GM11168 (cell line): ENCODE results near the gene PLEKHG7.

Experiments used
- in situ Hi-C: fragments of 300-500 bp; cut with MboI; formaldehyde crosslinking; loops from one replicate; pipeline ENCODE4 v1.12.0; 2022; ENCODE audit warnings: low sequenced_read_pairs; ENCODE audit not compliant: unreplicated experiment

The PLEKHG7 gene

DNA sequence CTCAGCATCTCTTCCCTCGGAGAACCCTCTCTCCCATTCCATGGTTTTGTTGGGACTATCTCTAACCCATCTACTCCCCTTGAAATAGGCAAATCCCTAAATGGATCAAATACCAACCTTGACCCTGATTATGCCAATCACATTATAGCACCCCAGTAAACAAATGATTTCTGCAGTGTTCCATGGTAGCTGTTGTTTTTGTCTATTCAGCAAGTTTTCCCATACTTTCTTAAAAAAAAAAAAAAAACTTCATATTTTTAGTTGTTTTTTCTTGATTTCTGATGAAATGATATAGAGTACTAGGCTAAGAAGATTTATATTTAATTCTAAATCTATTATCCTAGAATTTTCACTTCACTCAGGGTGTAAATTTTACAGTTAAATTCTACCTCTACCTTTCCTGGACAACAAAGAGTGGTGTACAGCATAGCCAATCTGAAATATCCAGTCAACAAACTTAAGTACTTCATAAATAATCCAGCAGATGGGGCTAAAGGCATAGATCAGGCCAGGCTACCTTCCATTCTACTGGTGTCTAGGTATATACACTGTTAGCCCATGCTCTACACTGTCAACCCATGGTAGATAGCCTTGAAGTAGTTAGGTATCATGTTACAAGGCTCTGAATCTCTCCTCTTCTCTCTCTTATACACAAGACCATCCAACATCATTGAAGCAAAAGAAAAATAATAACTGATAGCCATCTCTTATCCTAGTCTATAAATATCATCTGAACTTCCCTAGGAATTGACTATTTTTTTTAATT lies 82.2 kb downstream of the PLEKHG7 start:
- in situ Hi-C loops = loop anchor here (10.0 to 25.0 kb wide), 2 partner anchors 202 to 630 kb away; no protein-coding TSS in a partner anchor

- in situ Hi-C loops = loop anchor here (10.0 to 25.0 kb wide), 2 partner anchors 202 to 629 kb away; no protein-coding TSS in a partner anchor
Observed at GRCh38 chr12:92785563-92785950, 82.8 kb downstream of the PLEKHG7 start.

GRCh38 chr12:92786045-92786444 lies 83.3 kb downstream of the PLEKHG7 start:
- in situ Hi-C loops = loop anchor here (10.0 to 25.0 kb wide), 2 partner anchors 201 to 629 kb away; no protein-coding TSS in a partner anchor

- in situ Hi-C loops = loop anchor here (25.0 kb wide), 1 partner anchor 193 kb away; no protein-coding TSS in a partner anchor
Observed at GRCh38 chr12:92794356-92794755, 91.6 kb downstream of the PLEKHG7 start.

DNA sequence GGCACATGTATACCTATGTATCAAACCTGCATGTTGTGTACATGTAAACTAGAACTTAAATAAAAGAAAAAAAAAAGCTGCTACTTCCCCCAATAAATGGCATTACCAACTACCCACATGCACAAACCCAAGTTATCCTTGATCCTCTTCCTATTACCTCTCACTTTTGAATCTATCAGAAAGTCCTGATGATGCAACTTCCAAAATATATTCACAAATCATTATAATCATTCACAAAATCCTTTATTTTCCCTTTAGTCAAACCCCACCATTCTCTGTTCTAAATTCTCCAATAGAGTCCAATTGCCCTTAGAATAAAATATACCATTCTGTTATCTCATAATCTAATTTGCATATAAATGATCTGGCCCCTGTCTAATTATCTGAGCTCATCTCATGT lies 92.0 kb downstream of the PLEKHG7 start:
- in situ Hi-C loops = loop anchor here (25.0 kb wide), 1 partner anchor 192 kb away; no protein-coding TSS in a partner anchor

DNA sequence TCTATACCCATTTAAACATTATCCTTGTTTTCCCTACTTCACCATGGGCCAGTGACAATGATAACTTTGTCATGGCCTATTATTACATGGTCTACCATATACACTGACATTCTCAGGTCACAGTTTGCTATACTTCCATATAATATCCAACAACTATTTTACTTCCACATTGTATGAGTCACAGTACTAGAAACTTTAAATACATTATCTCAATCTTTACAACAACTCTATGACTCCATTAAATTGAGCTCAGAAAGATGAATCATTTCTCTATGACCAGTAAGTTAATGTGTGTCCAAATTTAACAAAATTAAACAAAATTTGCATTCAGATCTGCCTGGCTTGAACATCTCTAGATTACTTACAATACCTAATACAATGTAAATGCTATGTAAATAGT lies 93.9 kb downstream of the PLEKHG7 start:
- in situ Hi-C loops = loop anchor here (25.0 kb wide), 1 partner anchor 191 kb away; no protein-coding TSS in a partner anchor

DNA sequence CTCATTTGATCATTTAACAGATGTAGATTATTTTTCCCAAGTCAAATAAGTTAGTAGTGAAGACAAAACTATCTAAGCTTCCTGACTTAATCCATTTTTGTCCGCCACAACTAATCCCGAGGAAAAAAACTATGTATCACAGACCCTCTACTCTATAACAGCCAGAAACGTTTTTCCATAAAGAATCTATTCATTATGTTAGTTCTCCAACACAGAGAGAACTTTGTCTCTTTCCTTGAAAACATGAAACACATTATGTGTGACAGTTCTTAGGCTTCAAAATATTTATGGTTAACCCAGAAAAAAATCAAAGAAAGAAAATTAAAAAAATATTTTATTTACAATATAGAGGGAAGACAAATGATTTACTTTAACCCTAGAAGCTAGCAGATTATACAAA lies 100.1 kb downstream of the PLEKHG7 start:
- in situ Hi-C loops = no loop called here

GRCh38 chr12:92803903-92804302 lies 101.1 kb downstream of the PLEKHG7 start:
- in situ Hi-C loops = no loop called here

DNA sequence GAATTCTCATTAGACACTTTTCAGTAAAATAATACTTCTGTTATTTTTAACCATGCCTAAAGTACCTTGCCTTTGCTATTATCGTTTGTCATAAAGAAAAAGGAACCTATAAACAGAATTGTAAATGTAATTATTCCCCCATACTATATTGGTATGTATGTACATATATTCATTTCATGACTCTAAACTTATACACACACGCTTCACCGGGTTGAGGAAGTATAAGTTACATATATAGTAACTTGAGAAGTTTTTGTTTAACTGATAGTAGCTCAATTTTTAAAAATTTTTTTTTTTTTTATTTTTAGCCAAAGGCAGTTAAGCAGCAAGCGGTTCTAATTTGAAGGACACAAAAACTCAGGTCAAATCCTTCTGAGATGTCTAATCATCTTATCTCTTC lies 107.6 kb downstream of the PLEKHG7 start:
- in situ Hi-C loops = no loop called here

DNA sequence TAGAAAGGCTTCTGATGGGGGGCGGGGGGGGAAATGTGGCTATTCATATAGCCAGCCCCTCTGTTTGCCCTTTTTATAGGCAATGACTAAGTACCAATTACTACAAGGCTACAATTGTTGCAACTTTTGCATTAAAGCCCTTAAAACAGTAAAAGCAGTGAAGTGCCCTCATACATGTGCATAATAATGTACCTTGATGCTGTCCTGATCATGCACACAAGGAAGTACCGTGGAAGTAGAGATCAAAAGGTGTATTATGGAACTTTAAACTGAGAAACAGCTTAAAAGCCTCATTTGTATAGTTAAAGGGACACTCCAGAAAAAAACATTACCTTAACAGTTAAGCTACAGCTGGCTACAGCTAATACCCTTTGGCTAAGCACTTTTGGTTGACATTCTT lies 111.8 kb downstream of the PLEKHG7 start:
- in situ Hi-C loops = no loop called here

GRCh38 chr12:92821142-92821541 lies 118.4 kb downstream of the PLEKHG7 start:
- in situ Hi-C loops = no loop called here
